Naive thymus-derived CD8-positive, alpha-beta T cell (primary cell): Measurements from ENCODE around the gene B3GNT9. TPM values are rescaled to one million over a fixed set of nuclear protein-coding genes. Genes with fewer than 3 reads are reported as not detected.

Experiments
- ATAC-seq, 2 donors: fragments of 150-1000 bp; cut with Tn5 transposase in 1 of 2; sonication (Bioruptor Pico), chemical (Tn5 transposase) in 1 of 2; 1 replicate in 1 of 2; 2 replicates in 1 of 2; pipeline ENCODE4 v1.10.0; 2021; ENCODE audit warnings: mild to moderate bottlenecking in 2 of 2, moderate library complexity in 2 of 2
- POLR2A ChIA-PET: fragments of 350-600 bp; sonication (Branson Sonifier 250); formaldehyde crosslinking; loops from one replicate; lab custom pipeline; 2021; ENCODE audit warnings: antibody characterized with exemption; lab: Charles Lee
- DNase-seq, 10 donors: peaks; one replicate each; pipeline versions ENCODE4 v3.0.0 to v3.0.0-alpha.2; 2020 to 2022
- H3K27ac Mint-ChIP-seq, 10 donors: one replicate each; pipeline ENCODE4 v1.8.0; 2020 to 2022; ENCODE audit warnings: mild to moderate bottlenecking in 10 of 10, mixed read lengths in 10 of 10, moderate library complexity in 4 of 10, inconsistent platforms in 1 of 10
- H3K27me3 Mint-ChIP-seq, 5 donors: one replicate each; pipeline ENCODE4 v1.8.0; 2021 to 2022; ENCODE audit warnings: mixed read lengths in 5 of 5
- H3K36me3 Mint-ChIP-seq, 3 donors: one replicate each; pipeline ENCODE4 v1.8.0; 2020 to 2022; ENCODE audit warnings: mixed read lengths in 3 of 3, mild to moderate bottlenecking in 2 of 3, inconsistent platforms in 1 of 3
- H3K4me1 Mint-ChIP-seq, 4 donors: one replicate each; pipeline ENCODE4 v1.8.0; 2021 to 2022; ENCODE audit warnings: mixed read lengths in 4 of 4
- H3K4me3 Mint-ChIP-seq, 10 donors: one replicate each; pipeline ENCODE4 v1.8.0; 2020 to 2022; ENCODE audit warnings: mild to moderate bottlenecking in 10 of 10, mixed read lengths in 10 of 10, moderate library complexity in 6 of 10, inconsistent platforms in 1 of 10
- H3K9me3 Mint-ChIP-seq, 9 donors: one replicate each; pipeline ENCODE4 v1.8.0; 2020 to 2022; ENCODE audit warnings: mixed read lengths in 9 of 9, mild to moderate bottlenecking in 3 of 9, inconsistent platforms in 1 of 9, moderate library complexity in 1 of 9
- polyA plus RNA-seq, 3 donors: library from polyadenylated mRNA; unstranded; fragments of 300-500 nt; fragmentation: Illumina TruSeq; gene quantifications; one replicate each; pipeline ENCODE4 v1.2.3, GENCODE V29; 2021
- total RNA-seq, 8 experiments: library from RNA in 2 of 8; stranded (reverse) in 2 of 8; gene quantifications; one replicate each; pipeline ENCODE4 v1.2.3 and lab custom pipeline; 2021 to 2026

Gene B3GNT9
- total and polyA plus RNA-seq, 5 experiments from 2014 or later: 0.19 to 1.8 (median 1.1) TPM

DNA sequence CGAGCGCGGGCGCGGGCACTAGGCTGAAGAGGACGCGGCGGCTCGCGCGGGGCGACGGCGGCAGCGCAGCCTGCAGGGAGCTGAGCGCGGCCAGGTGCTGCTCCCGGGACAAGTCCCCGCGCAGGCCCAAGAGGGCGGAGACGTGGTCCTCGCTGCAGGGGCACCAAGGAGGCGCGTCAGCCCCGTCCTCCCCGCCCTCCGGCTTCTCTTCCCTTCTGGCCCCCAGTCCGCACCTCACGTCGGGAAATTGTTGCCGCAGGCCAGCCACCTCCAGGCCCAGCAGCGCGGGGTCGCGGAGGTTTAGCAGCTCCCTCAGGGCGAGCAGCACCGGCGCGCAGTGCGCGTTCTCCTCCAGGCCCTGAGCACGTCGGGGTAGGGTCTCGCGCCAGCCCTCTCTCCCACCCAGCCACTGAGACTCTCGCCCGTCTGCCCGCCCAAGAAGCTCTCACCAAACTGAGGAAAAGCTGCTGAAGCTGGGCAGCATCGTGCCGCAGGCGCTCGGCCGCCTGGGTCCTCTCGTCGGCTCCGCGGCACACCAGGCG, 33.7 kb upstream of the B3GNT9 start:
- POLR2A ChIA-PET: interaction anchor here (1.2 to 2.5 kb wide), 7 partner anchors 10 to 156 kb away, joined by 3 to 15 read pairs (median 4); partner anchors contain the start of genes FBXL8, FHOD1, TMEM208 and TRADD
- H3K4me1 Mint-ChIP-seq: peaks cover 8 to 14% (median 11%) of the 10 kb centered on the region in 4 donors
- no peaks in the 10 kb centered on the region for H3K9me3 Mint-ChIP-seq
- H3K36me3 Mint-ChIP-seq: no peaks in the 10 kb centered on the region
- peaks cover 0 to 7% (median under 1%) of the 10 kb centered on the region in 5 donors for H3K27me3 Mint-ChIP-seq
- ATAC-seq (peak in 1 of 2 donors; percentile 15), DNase-seq (peak in 1 of 10 donors; percentile 40)
- peak overlapping the region in 5 of 10 donors; percentile 15 to 89 (median 66) for H3K27ac Mint-ChIP-seq
- peak overlapping the region in 6 of 10 donors; percentile 55 to 90 (median 80) for H3K4me3 Mint-ChIP-seq

DNA sequence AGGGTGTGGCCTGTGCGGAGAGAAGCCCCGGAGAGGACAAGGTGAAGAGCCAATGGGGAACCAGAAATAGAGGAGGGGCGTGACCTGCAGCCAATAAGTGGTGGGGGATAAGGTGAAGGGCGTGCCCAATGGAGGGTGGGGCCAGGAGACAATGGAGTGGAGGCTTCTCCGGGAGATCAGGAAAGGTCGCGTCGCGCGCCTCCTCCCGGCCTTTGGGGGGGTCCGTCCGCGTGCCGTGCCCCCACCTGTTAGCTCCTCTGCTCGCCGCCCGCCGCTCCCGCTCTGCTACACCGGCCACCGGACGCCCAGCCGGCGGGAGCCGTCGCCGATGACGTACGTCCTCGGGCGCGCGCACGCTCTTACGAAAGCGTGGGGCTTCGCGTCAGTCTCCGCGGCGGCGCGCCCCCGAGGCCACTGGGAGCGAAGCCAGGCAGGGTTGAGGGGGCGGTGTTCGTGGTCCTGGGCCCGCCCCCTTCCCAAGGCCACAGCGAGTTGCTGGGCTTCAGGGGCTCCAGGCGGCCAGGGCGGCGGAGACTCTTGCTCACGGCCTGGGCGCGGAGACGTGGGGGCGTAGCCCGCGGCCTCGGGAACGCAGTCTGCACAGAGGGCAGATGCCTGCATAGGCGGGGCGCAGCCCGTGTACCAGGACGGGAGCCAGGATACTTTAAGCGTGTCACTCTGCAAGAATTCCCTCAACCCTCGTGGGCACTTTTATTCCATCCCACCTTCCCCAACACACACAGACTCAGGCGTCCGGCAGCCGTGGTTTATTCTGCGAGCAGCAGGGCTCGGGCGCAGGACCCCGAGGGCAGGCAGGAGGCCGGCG, 33.0 kb upstream of the B3GNT9 start, which contains the start of gene MATCAP1:
Gene MATCAP1, minus strand, starts transcription at position 337 of the 826 bp plus-strand sequence. CDS start 3,353 bp downstream, outside the sequence.
- Mint-ChIP-seq H3K4me3 (peak within 1 kb of the TSS in 6 of 10 donors; percentile 55 to 90 (median 80)), H3K36me3 (no peaks in the 10 kb centered on the region), H3K27me3 (peaks cover 2 to 12% (median 7%) of the 10 kb centered on the region in 5 donors), H3K27ac (peak within 1 kb of the TSS in 5 of 10 donors; percentile 15 to 89 (median 66)), H3K9me3 (no peaks in the 10 kb centered on the region), H3K4me1 (peaks cover 10 to 16% (median 11%) of the 10 kb centered on the region in 4 donors)
- DNase-seq (peak; percentile 82 to 97 (median 94)), ATAC-seq (peak; percentile 91 to 95)
- POLR2A ChIA-PET: interaction anchor here (0.6 to 2.5 kb wide), 6 partner anchors 9 to 156 kb away, joined by 3 to 15 read pairs (median 4); partner anchors contain the start of genes E2F4, FBXL8, FHOD1 and TRADD

DNA sequence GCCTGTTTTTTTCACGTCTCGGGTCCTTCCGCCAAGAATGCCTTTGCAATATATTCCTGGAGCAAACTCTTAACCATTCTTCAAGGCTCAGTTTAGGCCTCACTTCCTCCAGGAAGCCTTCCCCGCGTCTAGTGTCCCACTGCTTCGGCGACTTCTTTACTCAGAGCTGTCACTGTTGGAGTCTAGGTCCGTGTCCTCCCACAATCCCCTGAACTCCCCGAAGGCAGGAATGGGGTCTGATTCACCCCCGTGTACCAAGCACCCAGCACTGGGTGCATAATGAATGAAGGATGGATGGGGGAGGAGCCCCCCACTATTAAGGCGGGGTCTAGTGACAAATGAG, 32.5 kb upstream of the B3GNT9 start:
- POLR2A ChIA-PET: interaction anchor here (1.3 to 2.5 kb wide), 2 partner anchors 9 to 23 kb away, joined by 3 to 15 read pairs; partner anchors contain the start of genes E2F4, FBXL8 and TRADD
- no peak for DNase-seq
- H3K27me3 Mint-ChIP-seq: peaks cover 5 to 16% (median 12%) of the 10 kb centered on the region in 5 donors
- ATAC-seq: no peak
- no peak overlapping the region for H3K4me3 Mint-ChIP-seq
- H3K4me1 Mint-ChIP-seq: peaks cover 11 to 20% (median 16%) of the 10 kb centered on the region in 4 donors
- no peak overlapping the region for H3K27ac Mint-ChIP-seq
- H3K36me3 Mint-ChIP-seq: no peaks in the 10 kb centered on the region
- no peaks in the 10 kb centered on the region for H3K9me3 Mint-ChIP-seq

DNA sequence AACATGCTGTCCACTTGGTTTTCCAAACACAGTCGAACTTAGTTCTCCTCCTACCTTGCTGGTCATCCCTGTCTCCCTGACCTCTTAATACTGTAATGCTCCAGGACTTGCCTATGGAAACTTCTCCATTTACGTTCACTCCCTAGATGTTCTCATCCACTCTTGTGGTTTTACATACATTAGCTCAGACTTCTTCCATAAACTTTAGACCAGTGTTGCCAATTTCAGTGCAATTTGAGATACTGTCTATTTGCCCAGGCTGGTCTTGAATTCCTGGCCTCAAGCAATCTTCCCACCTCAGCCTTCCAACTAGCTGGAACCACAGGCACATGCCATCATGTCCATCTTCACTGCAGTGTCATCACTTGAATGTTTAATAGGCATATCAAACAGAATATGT, 31.5 kb upstream of the B3GNT9 start:
- no peaks in the 10 kb centered on the region for H3K9me3 Mint-ChIP-seq
- H3K4me3 Mint-ChIP-seq: no peak overlapping the region
- ATAC-seq: no peak
- H3K27ac Mint-ChIP-seq: no peak overlapping the region
- POLR2A ChIA-PET: interaction anchor here (1.3 kb wide), 1 partner anchor 10 kb away, joined by 3 read pairs; the partner anchor contains the start of gene E2F4
- H3K36me3 Mint-ChIP-seq: no peaks in the 10 kb centered on the region
- H3K27me3 Mint-ChIP-seq: peaks cover 9 to 23% (median 17%) of the 10 kb centered on the region in 5 donors
- H3K4me1 Mint-ChIP-seq: peaks cover 11 to 25% (median 22%) of the 10 kb centered on the region in 4 donors
- DNase-seq: no peak

DNA sequence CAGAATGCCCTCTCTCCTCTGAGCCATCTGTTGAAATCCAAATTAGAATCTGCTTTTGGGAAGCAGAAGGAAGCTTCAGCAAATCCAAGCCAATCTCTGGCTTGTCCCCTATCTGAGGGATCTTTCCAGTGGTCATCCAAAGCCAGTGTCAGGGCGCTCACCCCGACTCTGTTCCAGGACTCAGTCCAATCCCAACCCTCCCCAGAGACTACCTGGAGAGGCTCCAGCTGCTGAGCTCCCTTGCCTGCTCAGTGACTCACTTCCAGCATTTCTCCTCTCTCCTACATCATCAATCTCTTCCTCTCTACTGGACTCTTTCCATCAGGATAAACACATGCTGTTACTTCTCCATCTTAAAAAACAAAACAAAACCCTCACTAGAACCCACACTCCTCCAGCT, 30.5 kb upstream of the B3GNT9 start:
- H3K27ac Mint-ChIP-seq: no peak overlapping the region
- POLR2A ChIA-PET: no interaction called here
- H3K27me3 Mint-ChIP-seq: peaks cover 13 to 31% (median 21%) of the 10 kb centered on the region in 5 donors
- H3K4me3 Mint-ChIP-seq: no peak overlapping the region
- H3K9me3 Mint-ChIP-seq: no peaks in the 10 kb centered on the region
- no peak for ATAC-seq
- no peak for DNase-seq
- peaks cover 11 to 25% (median 23%) of the 10 kb centered on the region in 4 donors for H3K4me1 Mint-ChIP-seq
- H3K36me3 Mint-ChIP-seq: no peaks in the 10 kb centered on the region

DNA sequence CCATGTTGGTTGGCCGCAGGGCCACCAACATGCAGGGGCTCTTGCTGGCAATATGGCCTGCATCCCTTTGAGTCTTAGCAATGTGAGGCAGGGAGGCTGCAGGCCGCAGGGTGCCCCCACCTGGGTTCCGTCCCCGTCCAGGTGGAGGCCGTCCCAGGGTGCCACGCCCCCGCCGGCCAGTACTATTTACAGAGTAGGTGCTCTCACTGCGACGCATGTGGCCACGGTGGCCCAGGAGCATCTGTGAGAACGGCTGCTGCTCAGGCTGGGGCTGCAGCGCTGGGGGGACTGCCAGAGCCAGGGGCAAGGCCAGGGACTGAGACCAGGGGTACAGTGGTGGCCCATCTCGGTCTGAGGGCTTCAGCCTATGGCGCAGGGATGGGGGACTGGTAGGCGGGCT, 29.4 kb upstream of the B3GNT9 start:
- Mint-ChIP-seq H3K9me3 (no peaks in the 10 kb centered on the region), H3K27ac (no peak overlapping the region), H3K27me3 (peaks cover 15 to 42% (median 22%) of the 10 kb centered on the region in 5 donors), H3K4me1 (peaks cover 5 to 20% (median 19%) of the 10 kb centered on the region in 4 donors), H3K4me3 (no peak overlapping the region), H3K36me3 (no peaks in the 10 kb centered on the region)
- POLR2A ChIA-PET: no interaction called here
- ATAC-seq: no peak
- DNase-seq: no peak

DNA sequence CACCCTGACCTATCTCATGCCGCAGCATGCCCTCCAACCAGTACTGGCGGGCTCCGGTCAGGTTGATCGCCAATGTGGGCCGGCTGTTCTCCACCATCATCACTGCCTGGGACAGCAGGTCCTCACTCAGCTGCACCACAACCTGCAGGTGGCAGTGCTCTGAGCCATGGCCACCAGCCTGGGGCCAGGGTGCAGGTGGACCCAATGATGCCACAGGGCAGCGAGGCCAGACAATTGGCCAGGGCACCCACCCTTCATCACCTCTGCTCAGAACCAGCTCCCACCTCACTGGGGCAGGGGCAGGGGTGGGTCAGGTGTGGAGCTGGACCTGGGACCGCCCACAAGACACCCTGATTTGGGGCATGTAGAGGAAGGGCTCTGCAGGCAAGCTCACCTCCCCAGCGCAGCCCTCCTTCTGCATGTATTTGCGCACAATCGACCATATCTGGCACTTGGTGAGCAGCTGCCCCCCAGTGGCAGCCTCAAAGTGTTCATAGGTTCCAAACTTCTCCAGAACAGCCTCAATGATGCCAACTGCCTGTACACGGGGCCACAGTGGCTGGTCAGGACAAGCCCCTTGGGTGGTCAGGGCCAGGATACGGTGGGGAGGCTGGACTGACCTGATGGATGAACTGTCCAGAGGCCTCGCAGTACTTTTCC, 28.8 kb upstream of the B3GNT9 start:
- no peaks in the 10 kb centered on the region for H3K9me3 Mint-ChIP-seq
- H3K36me3 Mint-ChIP-seq: no peaks in the 10 kb centered on the region
- DNase-seq (no peak), ATAC-seq (no peak)
- H3K27ac Mint-ChIP-seq: no peak overlapping the region
- peaks cover 3 to 19% (median 14%) of the 10 kb centered on the region in 4 donors for H3K4me1 Mint-ChIP-seq
- H3K27me3 Mint-ChIP-seq: peaks cover 15 to 45% (median 22%) of the 10 kb centered on the region in 5 donors
- peak overlapping the region in 2 of 10 donors; percentile 11 to 14 for H3K4me3 Mint-ChIP-seq
- POLR2A ChIA-PET: no interaction called here

DNA sequence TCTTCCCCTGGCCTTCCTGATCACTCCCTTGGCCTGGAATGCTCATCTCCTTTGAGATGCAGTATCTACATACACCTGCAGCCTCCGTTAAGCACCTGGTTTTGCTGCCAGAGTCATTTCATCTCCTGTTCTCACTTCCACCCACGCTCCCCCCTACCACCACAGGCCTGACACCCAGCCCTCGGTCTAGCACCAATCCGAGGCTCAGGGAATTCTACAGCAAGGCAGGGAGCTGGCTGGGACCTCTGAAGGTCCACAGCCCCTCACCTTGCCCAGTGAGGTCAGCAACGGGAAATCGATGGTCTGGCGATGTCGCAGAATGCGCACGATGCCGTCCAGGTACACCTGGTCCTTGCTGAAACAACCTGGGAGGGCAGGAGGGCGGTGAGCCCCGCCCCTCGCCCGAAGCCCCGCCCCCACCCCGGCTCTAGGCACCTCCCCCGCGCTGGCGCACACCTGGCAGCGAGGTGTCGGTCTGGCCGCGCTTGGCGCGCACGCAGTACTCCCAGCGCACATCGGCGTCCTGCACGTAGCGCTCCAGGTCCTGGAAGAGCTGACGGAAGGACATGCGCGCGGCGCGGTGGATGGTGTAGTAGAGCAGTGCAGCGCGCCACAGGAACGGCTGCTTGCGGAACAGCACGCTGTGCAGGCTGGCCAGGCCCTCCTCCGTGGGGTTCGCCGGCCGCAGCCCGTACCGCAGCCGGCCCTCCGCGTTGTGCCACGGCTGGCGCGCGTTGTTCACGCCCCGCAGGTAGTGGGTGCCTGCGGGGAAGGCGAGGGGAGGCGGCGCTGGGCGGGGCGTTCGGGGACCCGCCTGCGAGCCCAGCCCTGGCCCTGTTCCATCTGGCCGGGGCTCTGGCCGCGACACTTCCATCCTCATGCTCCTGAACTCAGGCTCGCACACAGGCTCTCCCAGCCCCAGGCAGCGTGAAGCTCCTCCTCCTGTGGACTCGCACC, 27.2 kb upstream of the B3GNT9 start:
- peak; percentile 48 to 74 for ATAC-seq
- Mint-ChIP-seq H3K4me3 (peak overlapping the region; percentile 29 to 74 (median 64)), H3K27me3 (peaks cover 23 to 56% (median 29%) of the 10 kb centered on the region in 5 donors), H3K36me3 (peaks cover 0 to 3% (median 0%) of the 10 kb centered on the region in 3 donors), H3K9me3 (no peaks in the 10 kb centered on the region), H3K4me1 (peaks cover 11 to 31% (median 27%) of the 10 kb centered on the region in 4 donors), H3K27ac (peak overlapping the region in 1 of 10 donors; percentile 33)
- peak in 7 of 10 donors; percentile 28 to 50 (median 40) for DNase-seq
- POLR2A ChIA-PET: no interaction called here

DNA sequence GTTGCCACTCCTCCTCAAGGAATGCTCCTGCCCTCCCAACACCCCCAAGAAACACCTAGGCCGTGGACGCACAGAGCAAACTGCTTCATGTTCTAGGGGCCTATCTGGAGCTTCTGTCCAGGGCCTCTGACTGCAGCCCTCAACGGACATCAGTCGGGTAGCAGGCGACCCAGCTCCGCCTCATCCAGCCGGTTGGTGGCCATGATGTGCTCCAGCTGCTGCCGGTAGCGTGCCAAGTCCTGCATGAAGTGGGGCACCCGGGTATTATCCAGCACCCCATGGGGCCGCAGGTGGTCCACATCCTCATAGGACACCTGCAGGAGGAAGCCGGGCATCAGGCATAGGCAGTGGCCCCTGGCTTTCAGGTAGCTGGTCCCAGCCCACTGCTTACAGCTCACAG, 25.9 kb upstream of the B3GNT9 start:
- no peak for ATAC-seq
- H3K36me3 Mint-ChIP-seq: peaks cover 0 to 3% (median 0%) of the 10 kb centered on the region in 3 donors
- POLR2A ChIA-PET: no interaction called here
- H3K27ac Mint-ChIP-seq: no peak overlapping the region
- DNase-seq: no peak
- no peaks in the 10 kb centered on the region for H3K9me3 Mint-ChIP-seq
- H3K4me1 Mint-ChIP-seq: peaks cover 11 to 33% (median 29%) of the 10 kb centered on the region in 4 donors
- peaks cover 27 to 67% (median 34%) of the 10 kb centered on the region in 5 donors for H3K27me3 Mint-ChIP-seq
- peak overlapping the region in 2 of 10 donors; percentile 35 to 64 for H3K4me3 Mint-ChIP-seq

DNA sequence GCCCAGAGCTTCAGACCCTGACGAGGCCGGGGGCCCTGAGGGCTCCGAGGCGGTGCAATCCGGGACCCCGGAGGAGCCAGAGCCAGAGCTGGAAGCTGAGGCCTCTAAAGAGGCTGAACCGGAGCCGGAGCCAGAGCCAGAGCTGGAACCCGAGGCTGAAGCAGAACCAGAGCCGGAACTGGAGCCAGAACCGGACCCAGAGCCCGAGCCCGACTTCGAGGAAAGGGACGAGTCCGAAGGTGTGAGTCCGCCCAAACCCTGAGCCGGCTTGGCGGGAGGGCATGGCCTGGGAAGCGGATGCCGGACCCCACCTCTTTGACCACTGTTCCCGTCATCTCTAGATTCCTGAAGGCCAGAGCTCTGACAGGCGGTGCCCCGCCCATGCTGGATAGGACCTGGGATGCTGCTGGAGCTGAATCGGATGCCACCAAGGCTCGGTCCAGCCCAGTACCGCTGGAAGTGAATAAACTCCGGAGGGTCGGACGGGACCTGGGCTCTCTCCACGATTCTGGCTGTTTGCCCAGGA, 24.0 kb upstream of the B3GNT9 start:
- H3K36me3 Mint-ChIP-seq: peaks cover 0 to 3% (median 0%) of the 10 kb centered on the region in 3 donors
- peaks cover 38 to 84% (median 47%) of the 10 kb centered on the region in 5 donors for H3K27me3 Mint-ChIP-seq
- ATAC-seq (no peak), DNase-seq (no peak)
- H3K27ac Mint-ChIP-seq: no peak overlapping the region
- POLR2A ChIA-PET: interaction anchor here (0.9 to 1.4 kb wide), 4 partner anchors 10 to 305 kb away, joined by 3 to 4 read pairs (median 3); partner anchors contain the start of gene HSF4
- no peaks in the 10 kb centered on the region for H3K9me3 Mint-ChIP-seq
- H3K4me3 Mint-ChIP-seq: peak overlapping the region in 5 of 10 donors; percentile 28 to 90 (median 28)
- H3K4me1 Mint-ChIP-seq: peaks cover 19 to 46% (median 37%) of the 10 kb centered on the region in 4 donors
